Epidermal melanocyte (primary cell): Measurements from ENCODE around the gene GSS.

Source experiments
- DNase-seq: peaks from one replicate; pipeline ENCODE4 v3.0.0; 2011; ENCODE audit warnings: low spot score; ENCODE audit not compliant: insufficient read length

The GSS gene

DNA sequence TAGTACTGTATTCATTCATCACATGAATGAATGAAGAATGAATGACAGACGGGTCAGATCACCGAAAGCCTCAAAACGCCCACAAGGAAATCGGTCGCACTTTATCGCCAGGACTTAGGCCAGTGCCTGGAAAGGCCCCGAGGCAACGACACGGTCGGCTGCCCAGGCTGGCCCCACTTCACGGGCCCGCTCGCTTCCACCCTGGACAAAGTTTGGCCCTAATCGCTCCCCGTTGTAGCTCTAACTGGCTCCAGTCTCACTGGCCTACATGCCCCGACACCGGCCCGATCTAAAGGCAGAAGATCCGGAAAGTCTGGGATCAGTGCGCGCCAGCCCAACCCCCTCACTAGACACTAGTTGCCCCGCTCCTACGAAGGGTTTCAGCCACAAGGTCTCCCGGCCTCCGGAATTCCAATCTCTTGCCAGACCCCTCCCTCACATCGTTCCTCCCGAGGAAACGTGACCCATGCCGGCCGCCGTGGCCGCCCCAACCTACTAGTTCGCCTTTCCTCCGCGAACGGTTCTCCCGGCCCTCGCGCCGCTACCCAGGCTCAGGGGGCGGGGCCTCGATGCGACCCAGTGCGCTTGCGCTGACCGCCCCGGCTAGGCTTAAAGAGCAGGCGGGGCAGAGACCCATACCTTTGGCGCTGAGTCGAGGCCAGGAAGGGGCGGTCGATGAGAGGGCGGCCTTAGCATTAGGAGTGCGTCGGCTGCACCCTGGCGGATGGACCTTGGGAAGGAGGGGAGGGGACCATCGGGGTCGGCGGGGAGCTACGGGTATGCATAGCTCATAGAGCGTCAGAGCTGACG, at the start of gene GSS, which contains the start of gene MYH7B:
GSS (minus strand) TSS at position 576 of the 810 bp plus-strand sequence. CDS start 3,954 bp downstream, outside the sequence.
MYH7B (plus strand) TSS at position 638 of the 810 bp plus-strand sequence. CDS start 22,138 bp downstream, outside the sequence.
- peak; percentile 91 for DNase-seq

DNA sequence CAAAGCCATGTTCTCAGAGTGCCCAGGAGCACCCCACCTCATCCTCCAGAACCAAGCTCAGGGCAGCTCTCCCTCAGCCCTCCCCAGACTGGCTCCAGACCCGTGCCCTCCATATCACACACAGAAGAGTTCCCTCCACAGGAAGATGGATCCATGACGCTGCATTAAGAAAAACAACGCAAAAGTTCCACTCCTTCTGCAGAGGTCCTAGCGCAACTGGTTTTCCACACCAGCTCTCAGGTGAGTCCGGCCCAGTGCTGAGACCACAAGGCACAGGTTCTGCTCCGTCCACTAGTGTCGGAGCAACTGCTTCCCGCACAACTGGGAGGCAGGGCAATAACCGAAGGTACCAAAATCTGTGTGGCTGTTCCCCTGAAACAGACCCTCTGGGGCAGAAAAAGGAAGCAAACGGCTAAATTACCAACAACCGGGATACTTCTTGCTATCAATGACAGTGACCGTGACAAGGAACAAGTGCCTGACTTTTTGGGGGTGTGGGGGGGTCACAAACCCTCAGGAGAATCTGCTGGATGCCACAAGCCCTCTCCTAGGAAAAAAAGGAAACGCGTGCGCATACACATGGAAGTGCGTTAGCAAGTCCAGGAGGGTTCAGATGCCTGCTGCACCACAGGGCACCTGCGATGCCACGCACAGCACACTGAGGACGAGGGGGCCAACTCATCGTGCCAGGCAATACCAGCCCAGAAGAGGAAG, 49.3 kb upstream of the GSS start:
- no peak for DNase-seq

DNA sequence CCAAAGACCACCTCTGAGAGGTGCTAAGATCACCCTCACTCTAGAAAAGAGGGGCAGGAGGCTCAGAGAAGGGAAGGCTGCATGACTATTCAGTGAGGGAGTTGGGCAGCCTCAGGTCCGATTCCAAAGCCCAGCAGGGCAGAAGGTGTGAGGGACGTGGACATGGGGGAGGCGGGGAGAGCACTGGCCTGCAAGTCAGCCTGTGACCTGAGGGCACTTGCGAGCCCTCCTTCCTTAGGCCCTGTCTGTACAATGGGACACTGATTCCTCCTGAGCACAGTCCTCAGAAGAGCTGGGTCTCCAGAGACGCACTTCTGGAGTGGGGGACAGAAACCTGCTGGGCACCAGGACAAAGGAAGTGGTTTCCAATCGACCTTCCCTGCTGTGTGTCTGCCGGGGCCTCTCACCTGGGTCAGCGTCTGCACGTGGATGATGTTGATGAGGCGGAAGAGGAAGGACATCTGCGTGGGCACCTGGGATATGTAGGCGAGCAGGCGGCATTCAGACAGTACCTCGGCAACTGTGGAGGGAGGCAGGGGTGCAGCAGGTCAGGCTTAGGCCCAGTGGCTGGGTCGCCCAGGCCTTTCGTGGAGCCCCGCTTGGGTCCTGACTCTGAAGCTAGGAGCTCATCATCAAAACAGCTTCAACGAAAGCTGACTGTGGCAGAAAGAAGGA, 48.6 kb upstream of the GSS start:
- DNase-seq: no peak

DNA sequence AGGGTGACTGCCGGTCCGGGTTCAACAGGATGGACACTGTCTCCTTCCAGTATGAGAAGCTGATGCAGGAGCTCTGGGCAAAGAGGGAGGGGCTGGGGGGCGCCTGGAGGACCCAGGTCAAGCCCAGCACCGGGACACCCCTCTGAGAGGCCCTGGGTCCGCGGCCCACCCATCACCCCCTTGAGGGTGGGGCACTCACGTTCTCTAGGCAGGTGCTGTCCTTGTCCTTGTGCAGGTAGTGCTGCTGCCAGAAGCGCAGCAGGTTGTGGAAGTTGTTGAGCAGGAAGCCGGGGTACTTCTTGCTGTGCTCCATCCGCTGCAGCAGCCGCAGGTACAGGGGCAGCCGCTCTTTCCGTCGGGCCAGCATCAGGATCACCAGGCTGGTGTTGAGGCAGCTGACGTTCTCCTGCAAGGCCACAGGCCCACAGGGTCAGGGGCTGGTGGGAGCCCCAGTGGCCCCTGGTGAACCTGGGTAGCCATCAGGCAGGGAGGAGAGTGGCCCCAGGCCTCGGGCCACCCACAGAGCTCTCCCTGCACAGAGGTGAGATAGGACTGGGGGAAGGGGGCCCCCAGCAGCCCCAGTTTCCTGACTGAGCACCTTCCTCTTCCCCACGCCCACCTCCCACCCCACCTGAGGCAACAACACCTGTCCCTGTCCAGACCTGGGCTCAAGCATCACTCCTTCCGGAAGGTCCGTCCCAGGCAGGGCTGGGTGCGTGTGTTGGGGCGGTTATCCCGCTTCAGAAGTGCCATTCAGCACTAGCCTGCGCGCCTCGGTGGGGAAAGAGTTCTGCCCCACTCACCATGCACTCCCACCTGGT, 47.8 kb upstream of the GSS start:
- DNase-seq: no peak

DNA sequence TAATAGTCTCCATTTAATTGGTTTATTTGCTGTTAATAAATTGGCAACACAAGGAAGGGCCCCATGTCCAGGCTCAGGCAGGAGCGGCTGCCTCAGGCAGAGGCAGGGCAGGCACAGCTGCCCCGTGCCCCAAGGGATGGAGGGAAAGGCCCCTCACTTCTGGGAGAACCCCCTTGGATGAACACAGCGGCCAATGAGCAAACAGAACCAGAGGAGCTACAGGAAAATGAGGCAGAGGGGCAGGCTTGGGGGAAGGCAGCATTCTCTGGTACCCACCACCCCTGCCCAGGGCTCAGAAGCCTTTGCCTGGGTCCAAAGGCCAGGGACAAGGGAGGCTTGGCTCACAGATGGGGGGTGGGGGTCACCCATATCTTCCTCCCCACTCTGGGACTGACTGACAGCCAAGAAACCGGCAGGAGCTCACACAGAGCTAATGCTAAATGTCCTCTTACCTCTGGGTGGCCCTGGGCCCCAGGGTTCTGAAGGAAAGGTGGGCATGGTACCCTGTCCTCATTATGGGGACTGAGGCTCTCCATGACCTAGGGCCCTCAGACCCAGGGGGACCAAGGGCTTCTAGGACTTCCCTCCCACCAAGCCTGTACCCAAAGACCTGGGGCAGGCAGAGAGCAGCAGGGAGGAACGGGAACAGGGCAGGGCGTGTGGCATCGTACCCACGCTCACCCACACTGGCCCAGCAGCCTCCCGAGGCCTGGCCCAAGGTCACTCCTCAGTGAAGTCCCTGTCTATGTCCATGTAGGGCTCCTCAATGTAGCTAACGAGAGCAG, 47.0 kb upstream of the GSS start:
- DNase-seq: no peak

DNA sequence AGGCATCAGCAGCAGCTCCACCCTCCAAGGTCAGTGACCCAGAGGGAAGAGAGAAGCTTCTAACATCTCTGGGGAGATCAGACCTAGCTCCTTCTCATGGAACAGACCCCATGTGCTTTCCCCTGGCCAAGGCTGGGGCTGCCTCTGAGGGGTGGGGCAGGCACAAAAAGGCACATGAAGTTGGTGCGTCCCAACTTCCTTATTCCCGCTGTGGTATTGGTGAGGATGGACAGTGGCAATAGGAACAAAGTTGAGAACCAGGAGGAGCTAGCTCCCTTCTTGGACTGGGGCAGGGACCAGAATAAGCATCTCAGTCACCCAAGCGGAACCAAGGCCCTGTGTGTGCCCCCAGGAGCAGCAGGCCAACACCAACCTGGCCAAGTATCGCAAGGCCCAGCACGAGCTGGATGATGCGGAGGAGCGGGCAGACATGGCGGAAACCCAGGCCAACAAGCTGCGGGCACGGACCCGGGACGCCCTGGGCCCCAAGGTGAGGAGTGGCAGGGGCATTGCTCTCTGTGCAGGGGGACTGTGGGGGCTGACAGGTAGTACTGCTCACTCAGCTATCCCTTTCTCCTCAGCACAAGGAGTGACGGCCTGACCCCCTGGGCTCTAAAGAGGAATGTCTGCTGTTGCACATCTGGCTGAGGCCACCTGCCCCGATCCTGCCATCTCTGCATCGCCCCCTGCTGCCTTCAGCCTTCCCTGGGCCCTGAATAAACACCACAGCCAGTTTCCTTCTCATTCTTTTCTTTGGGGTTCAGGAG, 46.2 kb upstream of the GSS start:
- DNase-seq: no peak

DNA sequence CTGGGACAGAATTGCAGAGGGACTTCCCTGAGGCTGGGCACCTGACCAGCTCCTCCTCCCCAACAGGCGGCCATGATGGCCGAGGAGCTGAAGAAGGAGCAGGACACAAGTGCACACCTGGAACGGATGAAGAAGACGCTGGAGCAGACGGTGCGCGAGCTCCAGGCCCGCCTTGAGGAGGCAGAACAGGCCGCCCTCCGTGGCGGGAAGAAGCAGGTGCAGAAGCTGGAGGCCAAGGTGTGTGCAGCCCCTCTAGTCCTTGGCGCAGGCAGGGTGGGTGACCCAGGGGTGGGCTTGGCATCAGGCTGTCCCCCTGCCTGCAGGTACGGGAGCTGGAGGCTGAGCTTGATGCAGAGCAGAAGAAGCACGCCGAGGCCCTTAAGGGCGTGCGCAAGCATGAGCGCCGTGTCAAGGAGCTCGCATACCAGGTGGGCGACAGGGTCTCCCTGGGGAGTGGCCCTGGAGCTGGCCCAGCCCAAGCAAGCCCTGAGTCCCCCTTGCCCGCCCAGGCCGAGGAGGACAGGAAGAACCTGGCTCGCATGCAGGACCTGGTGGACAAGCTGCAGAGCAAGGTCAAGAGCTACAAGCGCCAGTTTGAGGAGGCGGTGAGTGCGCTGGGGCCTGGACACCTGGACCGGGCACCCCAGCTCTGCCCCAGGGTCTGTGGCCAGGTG, 45.5 kb upstream of the GSS start:
- no peak for DNase-seq

DNA sequence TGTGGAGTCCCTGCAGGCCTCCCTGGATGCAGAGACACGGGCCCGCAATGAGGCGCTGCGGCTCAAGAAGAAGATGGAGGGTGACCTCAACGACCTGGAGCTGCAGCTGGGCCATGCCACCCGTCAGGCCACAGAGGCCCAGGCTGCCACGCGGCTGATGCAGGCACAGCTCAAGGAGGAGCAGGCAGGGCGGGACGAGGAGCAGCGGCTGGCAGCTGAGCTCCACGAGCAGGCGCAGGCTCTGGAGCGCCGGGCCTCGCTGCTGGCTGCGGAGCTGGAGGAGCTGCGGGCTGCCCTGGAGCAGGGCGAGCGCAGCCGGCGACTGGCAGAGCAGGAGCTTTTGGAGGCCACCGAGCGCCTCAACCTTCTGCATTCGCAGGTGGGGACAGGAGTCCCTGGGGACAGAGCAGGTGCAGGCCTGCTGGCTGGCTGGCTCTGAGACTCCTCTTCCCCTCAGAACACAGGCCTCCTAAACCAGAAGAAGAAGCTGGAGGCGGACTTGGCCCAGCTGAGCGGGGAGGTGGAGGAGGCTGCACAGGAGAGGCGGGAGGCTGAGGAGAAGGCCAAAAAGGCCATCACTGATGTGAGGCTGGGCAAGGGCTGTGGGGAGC, 44.8 kb upstream of the GSS start:
- DNase-seq: no peak

DNA sequence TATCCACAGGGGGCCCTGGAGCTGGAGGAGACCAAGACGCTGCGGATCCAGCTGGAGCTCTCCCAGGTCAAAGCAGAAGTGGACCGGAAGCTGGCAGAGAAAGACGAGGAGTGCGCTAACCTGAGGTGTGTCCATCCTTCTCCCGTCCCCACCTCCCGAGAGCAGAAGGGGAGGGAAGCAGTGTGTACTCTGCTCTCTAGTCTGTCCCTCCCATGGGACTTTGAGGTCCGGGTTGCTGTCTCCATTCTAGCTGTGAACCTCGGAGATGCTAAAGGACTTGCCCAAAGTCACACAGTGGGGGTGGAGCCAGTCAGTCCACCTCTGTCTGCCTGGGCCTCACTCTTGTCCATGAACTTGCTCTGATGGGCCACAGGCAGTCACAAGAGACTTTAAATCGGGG, 44.2 kb upstream of the GSS start:
- DNase-seq: no peak

DNA sequence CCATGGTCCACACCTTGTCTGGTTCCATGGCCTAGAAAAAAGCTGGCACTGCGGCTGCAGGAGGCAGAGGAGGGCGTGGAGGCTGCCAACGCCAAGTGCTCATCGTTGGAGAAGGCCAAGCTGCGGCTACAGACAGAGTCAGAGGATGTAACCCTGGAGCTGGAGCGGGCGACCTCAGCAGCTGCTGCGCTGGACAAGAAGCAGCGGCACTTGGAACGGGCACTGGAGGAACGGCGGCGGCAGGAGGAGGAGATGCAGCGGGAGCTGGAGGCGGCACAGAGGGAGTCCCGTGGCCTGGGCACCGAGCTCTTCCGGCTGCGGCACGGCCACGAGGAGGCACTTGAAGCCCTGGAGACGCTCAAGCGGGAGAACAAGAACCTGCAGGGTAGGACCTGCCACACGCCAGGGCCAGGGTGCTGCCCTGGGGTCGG, 43.4 kb upstream of the GSS start:
- DNase-seq: no peak

DNA sequence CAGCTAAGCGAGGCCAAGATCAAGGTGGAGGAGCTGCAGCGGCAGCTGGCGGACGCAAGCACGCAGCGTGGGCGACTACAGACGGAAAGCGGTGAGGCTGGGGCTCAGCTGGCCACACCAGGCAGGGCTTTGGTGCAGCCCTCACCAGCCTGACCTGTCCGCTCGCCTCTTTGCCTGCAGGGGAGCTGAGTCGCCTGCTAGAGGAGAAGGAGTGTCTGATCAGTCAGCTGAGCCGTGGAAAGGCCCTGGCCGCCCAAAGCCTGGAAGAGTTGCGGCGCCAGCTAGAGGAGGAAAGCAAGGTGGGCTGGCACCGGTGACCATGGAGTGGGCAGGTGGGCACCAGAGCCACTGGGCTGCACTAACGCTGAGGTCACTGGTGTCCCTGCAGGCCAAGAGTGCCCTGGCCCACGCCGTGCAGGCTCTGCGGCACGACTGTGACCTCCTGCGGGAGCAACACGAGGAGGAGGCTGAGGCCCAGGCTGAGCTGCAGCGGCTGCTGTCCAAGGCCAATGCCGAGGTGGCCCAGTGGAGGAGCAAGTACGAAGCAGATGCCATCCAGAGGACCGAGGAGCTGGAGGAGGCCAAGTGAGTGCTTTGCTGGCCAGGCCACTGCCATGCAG, 42.8 kb upstream of the GSS start:
- no peak for DNase-seq

DNA sequence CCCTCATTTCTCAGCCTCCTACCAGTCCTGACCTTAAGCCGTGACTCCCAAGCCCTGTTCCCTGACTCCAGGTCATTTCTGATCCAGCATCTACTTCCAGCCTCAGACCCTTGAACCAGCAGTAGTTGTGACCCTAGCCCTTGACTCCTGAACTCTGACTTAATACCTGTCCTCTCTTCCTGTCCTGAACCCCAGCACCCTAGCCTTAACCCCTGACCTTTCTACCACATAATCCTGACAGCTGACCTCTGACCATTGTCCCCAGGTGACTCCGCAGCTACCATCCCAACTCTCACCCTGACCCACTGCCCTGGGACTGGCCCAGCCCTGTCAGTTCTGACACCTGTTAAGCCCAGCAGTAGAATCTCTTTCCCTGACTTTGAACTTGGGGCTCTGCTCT, 42.2 kb upstream of the GSS start:
- no peak for DNase-seq

DNA sequence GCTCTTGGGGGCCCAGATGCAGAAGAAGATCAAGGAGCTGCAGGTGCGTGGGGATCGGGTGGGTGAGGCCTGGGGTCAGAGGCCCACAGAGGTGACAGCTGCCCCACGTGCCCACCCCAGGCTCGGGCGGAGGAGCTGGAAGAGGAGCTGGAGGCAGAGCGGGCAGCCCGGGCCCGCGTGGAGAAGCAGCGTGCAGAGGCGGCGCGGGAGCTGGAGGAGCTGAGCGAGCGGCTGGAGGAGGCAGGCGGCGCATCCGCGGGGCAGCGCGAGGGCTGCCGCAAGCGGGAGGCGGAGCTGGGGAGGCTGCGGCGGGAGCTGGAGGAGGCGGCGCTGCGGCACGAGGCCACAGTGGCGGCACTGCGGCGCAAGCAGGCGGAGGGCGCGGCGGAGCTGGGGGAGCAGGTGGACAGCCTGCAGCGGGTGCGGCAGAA, 41.5 kb upstream of the GSS start:
- no peak for DNase-seq

DNA sequence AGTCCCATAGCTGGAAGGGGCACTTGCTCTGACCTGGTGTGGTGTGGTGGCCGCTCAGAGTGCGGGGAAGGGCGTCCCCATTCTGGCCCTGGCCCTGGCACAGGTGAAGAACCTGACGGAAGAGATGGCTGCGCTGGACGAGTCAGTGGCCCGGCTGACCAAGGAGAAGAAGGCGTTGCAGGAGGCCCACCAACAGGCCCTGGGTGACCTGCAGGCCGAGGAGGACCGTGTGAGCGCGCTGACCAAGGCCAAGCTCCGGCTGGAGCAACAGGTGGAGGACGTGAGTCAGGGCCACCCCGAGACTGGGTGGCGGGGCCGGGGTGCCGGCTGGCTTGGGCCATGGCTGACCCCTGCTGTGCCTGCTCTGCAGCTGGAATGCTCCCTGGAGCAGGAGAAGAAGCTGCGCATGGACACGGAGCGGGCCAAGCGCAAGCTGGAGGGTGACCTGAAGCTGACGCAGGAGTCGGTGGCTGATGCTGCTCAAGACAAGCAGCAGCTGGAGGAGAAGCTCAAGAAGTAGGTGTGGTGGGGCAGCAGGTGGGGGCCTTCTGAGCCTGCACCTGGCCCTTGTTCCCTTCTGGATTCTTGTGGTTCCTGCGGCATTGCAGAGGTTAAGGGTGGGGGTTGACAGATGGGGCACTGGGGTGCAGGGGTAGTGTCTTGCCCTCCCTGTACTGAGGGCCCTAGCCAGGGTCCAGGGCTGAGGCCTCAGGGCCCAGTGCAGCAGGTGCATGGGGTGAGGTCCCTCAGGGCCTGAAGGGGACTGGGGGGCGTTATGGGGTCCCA, 40.8 kb upstream of the GSS start:
- DNase-seq: no peak

DNA sequence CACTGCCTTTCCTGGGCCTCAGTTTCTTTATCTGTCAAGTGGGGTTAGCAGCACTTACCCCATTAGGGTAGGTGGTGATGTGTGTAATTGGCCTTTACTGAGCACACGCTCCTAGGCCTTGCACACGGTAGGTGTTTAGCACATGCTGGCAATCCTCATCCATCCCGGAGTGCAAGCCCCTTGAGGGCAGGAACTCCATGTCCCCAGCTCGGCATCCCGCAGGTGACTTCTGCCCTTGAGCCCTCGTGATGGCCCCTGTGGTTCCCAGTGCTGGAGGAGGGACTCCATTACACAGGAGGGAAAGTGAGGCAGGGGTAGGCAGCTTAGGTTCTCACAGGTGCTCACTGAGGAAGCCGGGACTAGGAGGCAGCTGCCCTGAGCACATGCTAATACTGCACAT, 40.1 kb upstream of the GSS start:
- no peak for DNase-seq

DNA sequence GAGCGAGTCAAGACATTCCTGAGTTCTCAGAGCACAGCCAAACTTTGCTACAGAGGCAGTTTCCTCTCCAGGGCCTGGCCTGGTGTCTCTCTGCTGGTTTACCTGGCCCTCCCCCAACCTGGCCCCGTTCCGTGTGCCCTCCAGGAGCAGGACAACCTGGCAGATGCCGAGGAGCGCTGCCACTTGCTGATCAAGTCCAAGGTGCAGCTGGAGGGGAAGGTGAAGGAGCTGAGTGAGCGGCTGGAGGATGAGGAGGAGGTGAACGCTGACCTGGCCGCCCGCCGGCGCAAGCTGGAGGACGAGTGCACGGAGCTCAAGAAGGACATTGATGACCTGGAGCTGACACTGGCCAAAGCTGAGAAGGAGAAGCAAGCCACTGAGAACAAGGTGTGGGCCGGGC, 39.6 kb upstream of the GSS start:
- DNase-seq: no peak

DNA sequence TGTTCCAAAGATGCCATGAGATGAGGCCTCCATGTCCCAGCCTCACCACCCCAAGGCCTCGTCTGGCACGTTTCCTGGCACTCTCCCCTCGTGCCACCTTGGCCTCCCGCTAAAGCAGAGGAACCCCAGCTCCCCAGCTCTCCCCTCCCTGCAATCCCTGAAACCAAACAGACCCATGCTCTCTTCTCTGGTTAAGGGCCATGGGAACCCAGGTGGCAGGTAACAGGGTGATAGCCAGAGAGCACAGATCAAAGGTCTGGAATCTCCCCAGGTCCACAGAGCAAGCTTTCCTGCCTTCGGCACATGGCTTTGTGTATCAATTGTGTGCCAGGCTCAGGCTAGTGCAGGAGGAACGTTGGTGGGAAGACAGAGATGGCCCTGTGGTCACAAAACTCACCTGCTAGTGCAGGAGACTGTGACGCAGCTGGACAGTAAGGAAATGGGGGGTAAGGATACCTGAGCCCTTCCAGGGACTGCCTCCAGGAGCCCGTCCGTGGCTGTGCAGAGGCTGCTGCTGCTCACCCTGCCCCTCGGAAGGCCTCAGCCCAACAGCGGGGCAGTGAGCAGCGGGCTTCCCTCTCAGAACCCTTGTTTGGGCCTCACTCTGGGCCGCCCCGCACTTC, 39.0 kb upstream of the GSS start:
- no peak for DNase-seq
